Left ventricle myocardium inferior (tissue), 1 donor: ENCODE data around the gene ARMC9. TPM values are rescaled to one million over a fixed set of nuclear protein-coding genes. Genes with fewer than 3 reads are reported as not detected.

Experiments used
- DNase-seq: peaks from one replicate; pipeline ENCODE4 v3.0.0-alpha.2; 2020
- H3K27ac ChIP-seq: fragments of 200-600 bp; replicated peaks from 2 replicates; pipeline ENCODE4 v1.8.0; 2021
- H3K27me3 ChIP-seq: fragments of 200-600 bp; 2 replicates; pipeline ENCODE4 v1.8.0; 2021; ENCODE audit warnings: low read depth
- H3K36me3 ChIP-seq: fragments of 200-600 bp; 2 replicates; pipeline ENCODE4 v1.8.0; 2021
- H3K4me1 ChIP-seq: fragments of 200-600 bp; 2 replicates; pipeline ENCODE4 v1.8.0; 2021
- H3K4me3 ChIP-seq: fragments of 200-600 bp; 2 replicates; pipeline ENCODE4 v1.8.0; 2021; ENCODE audit warnings: mild to moderate bottlenecking, moderate library complexity
- H3K9me3 ChIP-seq: fragments of 200-600 bp; replicated peaks from 2 replicates; pipeline ENCODE4 v1.8.0; 2021
- intact Hi-C: fragments of 100-400 bp; cut with micrococcal nuclease; formaldehyde crosslinking; loops from one replicate; pipeline ENCODE4 v1.11.0; 2022
- total RNA-seq: library from RNA; stranded (reverse); fragmentation: NEBNext Ultra II Directional; extraction: Animal tissue kit (Norgen Biotek cat#: 25700); gene quantifications from one replicate; pipeline ENCODE4 v1.2.1, GENCODE V29; 2021
- TF ChIP-seq, protein P1 (sequence below): fragments of 200-600 bp; IDR thresholded peaks from 2 replicates; pipeline ENCODE4 v1.8.0; 2021; ENCODE audit warnings: antibody characterized with exemption, mild to moderate bottlenecking, borderline replicate concordance
- donor health status: DM: no; HTN: yes; CAD: no; lungs with severe emphysema.

Gene ARMC9
- total RNA-seq, 1 donor from 2014 or later = 3.1 TPM

DNA sequence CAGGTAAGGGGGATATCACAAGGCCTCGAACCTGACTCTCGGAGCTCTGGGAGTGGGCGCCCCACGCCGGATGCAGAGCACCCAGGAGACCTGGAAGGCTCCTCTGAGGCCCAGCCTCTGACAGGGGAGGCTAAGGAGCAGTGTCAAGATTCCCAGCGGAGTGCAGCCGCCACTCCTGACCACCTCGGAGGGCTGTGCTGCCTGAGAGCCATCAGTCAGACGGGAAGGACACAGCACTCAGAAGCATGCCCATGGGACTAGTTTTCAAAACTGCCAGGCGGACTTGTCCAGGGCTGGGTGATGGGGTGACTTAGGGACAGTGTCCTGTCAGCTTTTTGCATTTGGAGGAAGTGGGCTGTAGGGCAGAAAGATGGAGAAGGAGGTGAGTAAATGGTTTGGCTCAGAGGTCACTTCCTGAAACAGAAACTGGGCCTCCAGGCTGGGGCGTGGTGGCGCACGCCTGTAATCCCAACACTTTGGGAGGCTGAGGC lies 162.5 kb downstream of the ARMC9 start:
- no peak for DNase-seq
- Histone ChIP-seq H3K4me1 (peaks cover 18% of the 10 kb centered on the region), H3K27me3 (no peaks in the 10 kb centered on the region), H3K9me3 (no peaks in the 10 kb centered on the region), H3K36me3 (no peaks in the 10 kb centered on the region), H3K27ac (peak overlapping the region; percentile 33), H3K4me3 (no peak overlapping the region)
- TF ChIP-seq, protein P1, sequence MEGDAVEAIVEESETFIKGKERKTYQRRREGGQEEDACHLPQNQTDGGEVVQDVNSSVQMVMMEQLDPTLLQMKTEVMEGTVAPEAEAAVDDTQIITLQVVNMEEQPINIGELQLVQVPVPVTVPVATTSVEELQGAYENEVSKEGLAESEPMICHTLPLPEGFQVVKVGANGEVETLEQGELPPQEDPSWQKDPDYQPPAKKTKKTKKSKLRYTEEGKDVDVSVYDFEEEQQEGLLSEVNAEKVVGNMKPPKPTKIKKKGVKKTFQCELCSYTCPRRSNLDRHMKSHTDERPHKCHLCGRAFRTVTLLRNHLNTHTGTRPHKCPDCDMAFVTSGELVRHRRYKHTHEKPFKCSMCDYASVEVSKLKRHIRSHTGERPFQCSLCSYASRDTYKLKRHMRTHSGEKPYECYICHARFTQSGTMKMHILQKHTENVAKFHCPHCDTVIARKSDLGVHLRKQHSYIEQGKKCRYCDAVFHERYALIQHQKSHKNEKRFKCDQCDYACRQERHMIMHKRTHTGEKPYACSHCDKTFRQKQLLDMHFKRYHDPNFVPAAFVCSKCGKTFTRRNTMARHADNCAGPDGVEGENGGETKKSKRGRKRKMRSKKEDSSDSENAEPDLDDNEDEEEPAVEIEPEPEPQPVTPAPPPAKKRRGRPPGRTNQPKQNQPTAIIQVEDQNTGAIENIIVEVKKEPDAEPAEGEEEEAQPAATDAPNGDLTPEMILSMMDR = no peak
- intact Hi-C loops = no loop called here

DNA sequence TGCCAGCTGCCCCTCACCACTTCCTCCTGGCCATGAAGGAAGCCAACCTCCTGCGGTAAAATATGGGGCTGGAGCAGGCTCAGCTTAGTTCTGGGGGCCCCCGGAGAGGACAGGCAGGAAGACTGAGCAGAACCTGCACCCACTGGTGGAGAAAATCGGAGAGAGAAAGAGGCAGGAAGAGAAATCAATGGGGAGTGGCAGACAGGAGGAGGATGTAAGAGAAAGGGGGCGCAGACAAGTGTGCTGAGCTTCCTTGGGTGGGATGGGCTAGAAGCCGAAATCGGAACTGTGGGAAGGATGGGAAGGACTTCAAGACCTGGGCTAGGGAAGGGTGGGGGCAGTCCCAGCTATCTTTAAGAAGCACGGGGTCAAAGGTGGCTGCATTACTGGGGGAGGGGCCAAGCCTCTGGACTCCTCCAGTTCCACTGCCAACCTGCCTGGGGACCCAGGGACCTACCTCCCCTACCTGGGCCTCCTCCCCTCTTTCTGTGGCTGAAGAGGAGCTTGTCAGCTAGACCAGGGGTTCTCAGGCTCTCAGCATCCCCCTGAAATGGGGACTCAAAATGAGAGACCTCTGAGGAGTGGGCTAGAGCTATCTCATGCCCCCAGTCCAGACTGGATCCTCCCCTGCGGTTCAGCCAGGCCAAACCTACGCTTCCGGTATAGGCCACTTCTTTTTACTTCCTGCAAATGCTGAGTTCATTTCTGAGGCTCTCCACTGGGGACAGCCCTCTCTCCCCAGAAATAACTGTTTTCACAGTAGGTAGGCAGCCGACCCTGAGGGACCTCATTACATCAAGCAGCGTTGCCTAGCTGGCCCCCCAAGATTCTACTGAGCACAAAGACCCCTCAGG lies 163.5 kb downstream of the ARMC9 start:
- Histone ChIP-seq H3K4me3 (no peak overlapping the region), H3K27ac (peak overlapping the region; percentile 40), H3K36me3 (no peaks in the 10 kb centered on the region), H3K9me3 (no peaks in the 10 kb centered on the region), H3K4me1 (peaks cover 14% of the 10 kb centered on the region), H3K27me3 (no peaks in the 10 kb centered on the region)
- no peak for DNase-seq
- TF ChIP-seq, protein P1 = no peak
- intact Hi-C loops = no loop called here

DNA sequence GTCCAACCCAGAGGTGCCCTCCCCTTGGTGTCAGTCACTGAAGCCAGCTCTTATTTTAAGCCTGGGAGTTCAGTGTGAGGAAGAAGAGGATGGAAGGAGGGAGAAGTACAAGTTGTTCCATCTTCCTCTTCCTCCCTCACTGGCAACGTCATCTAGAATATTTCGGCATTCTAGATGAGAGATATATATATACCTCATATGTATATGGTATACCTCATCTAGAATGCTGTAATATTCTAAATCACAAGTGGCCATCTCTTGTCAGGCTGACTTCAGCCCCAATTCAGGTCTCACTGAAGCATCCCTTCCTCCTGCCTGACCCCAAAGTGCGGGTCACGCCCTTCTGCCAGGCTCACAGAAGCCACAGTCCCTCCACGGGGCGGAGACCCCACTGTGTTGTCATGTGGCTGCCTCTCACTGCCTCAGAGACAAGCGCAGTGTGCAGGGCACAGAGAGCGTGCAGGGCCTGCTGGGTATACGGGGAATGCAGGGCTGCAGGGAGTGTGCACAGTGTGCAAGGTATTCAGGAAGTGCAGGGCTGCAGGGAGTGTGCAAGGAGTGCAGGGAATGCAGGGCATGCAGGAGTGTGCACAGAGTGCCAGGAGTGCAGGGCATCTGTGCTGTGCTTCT lies 164.2 kb downstream of the ARMC9 start:
- Histone ChIP-seq H3K27me3 (no peaks in the 10 kb centered on the region), H3K36me3 (no peaks in the 10 kb centered on the region), H3K4me1 (peaks cover 14% of the 10 kb centered on the region), H3K27ac (peak overlapping the region; percentile 17), H3K4me3 (no peak overlapping the region), H3K9me3 (no peaks in the 10 kb centered on the region)
- DNase-seq = no peak
- intact Hi-C loops = no loop called here
- TF ChIP-seq, protein P1 = no peak

DNA sequence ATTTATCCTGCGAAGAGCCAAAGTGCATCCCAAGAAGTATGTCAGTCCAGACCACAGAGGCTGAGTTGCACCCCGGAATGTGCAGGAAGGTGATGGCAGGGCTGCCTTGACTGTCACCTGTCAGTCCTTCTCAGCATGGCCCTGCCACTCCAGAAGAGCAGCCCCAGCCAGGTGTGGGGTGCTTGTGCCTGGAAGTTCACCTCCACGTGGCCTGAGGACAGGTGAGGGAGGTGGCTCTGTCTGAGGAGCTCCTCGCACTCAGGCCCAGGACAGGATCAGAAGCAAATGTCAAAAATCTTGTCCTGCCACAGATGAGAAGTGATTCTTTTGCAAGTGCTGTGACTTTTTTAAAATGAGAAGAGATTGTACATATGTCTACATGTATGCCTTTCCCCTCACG lies 165.6 kb downstream of the ARMC9 start:
- H3K4me1 ChIP-seq = peaks cover 14% of the 10 kb centered on the region
- H3K4me3 ChIP-seq = no peak overlapping the region
- no peaks in the 10 kb centered on the region for H3K36me3 ChIP-seq
- no peaks in the 10 kb centered on the region for H3K27me3 ChIP-seq
- intact Hi-C loops = no loop called here
- no peak overlapping the region for H3K27ac ChIP-seq
- TF ChIP-seq, protein P1 = no peak
- no peak for DNase-seq
- H3K9me3 ChIP-seq = no peaks in the 10 kb centered on the region

DNA sequence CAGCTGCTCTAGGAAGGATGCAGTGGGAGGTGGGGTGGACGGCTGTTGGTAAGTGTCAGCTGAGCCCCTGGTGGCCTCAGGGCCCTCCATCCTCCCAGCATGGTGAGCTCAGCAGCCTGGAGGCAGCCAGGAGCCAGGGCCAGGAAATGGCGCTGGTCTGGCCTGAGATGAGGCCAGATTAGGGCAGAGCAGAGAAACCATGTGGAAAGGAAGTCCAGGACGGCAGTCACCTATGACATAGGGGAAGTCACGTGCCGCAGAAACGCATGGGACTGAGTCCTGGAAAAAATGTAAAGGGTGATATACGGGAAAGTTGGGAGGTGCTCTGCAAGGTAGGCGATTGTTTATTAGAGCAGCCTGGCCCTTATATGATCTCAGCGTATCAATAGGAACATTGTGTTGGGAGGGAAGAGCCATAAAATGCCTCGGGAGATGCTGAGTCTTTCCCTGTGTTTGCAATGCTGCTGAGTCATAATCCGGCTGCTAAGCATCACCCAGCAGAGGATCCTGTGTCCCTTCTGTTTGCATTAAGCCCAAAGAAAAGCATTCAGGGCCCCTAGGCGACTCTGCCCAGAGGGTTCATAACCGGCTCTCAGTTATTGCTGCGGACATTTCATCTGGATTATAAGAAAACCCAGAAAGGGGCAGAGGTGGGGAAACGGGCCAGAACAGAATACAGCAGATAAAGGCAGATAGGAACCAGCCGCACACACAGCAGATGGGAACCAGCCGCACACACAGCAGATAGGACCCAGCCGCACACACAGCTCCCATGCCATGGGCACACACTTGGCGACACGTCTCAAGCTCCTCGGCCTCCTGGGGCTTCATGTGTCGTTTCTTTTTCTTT lies 166.8 kb downstream of the ARMC9 start:
- TF ChIP-seq, protein P1 = no peak
- Histone ChIP-seq H3K4me3 (no peak overlapping the region), H3K36me3 (no peaks in the 10 kb centered on the region), H3K27me3 (no peaks in the 10 kb centered on the region), H3K27ac (peak overlapping the region; percentile 36), H3K4me1 (peaks cover 19% of the 10 kb centered on the region), H3K9me3 (no peaks in the 10 kb centered on the region)
- no peak for DNase-seq
- intact Hi-C loops = no loop called here
